H9 (cell line): ENCODE measurements around the gene CAMK2G. TPM values are rescaled to one million over a fixed set of nuclear protein-coding genes. Genes with fewer than 3 reads are reported as not detected.

Experiments used
- DNase-seq: peaks from one replicate; pipeline ENCODE4 v3.0.0-alpha.2; 2017
- H2AFZ ChIP-seq: one replicate; pipeline ENCODE4 v1.6.1; 2013; ENCODE audit warnings: mild to moderate bottlenecking, low read length, control low read depth, moderate library complexity
- H2AK5ac ChIP-seq: 2 replicates; pipeline ENCODE4 v1.6.1; 2013; ENCODE audit warnings: low read length, control low read depth, mixed read lengths; ENCODE audit not compliant: insufficient read length
- H2BK120ac ChIP-seq: one replicate; pipeline ENCODE4 v1.6.1; 2013; ENCODE audit warnings: low read depth, mild to moderate bottlenecking, low read length, control low read depth, inconsistent platforms; ENCODE audit not compliant: poor library complexity, severe bottlenecking
- H2BK12ac ChIP-seq: 2 replicates; pipeline ENCODE4 v1.6.1; 2013; ENCODE audit warnings: low read length, control low read depth, mixed read lengths, low read depth; ENCODE audit not compliant: insufficient read length
- H2BK15ac ChIP-seq: 2 replicates; pipeline ENCODE4 v1.6.1; 2013; ENCODE audit warnings: low read depth, low read length, control low read depth
- H2BK20ac ChIP-seq: one replicate; pipeline ENCODE4 v1.6.1; 2013; ENCODE audit warnings: low read depth, mild to moderate bottlenecking, low read length, control low read depth, inconsistent platforms; ENCODE audit not compliant: poor library complexity, severe bottlenecking
- H2BK5ac ChIP-seq: 2 replicates; pipeline ENCODE4 v1.6.1; 2013; ENCODE audit warnings: low read length, control low read depth, mixed read lengths; ENCODE audit not compliant: insufficient read length
- H3K14ac ChIP-seq: 2 replicates; pipeline ENCODE4 v1.6.1; 2013; ENCODE audit warnings: low read length, control low read depth; ENCODE audit not compliant: insufficient read depth
- H3K18ac ChIP-seq: 2 replicates; pipeline ENCODE4 v1.6.1; 2013; ENCODE audit warnings: low read depth, mild to moderate bottlenecking, mixed read lengths, low read length, control low read depth; ENCODE audit not compliant: insufficient read length
- H3K23ac ChIP-seq: 2 replicates; pipeline ENCODE4 v1.6.1; 2013; ENCODE audit warnings: low read length, control low read depth, mixed read lengths, low read depth; ENCODE audit not compliant: insufficient read length
- H3K23me2 ChIP-seq: 2 replicates; pipeline ENCODE4 v1.6.1; 2013; ENCODE audit warnings: low read depth, mild to moderate bottlenecking, mixed read lengths, low read length, control low read depth; ENCODE audit not compliant: insufficient read length, poor library complexity, severe bottlenecking
- H3K27ac ChIP-seq: 2 replicates; pipeline ENCODE4 v1.5.1; 2013; ENCODE audit warnings: low read length, control low read depth, mixed read lengths, low read depth; ENCODE audit not compliant: insufficient read length
- H3K27me3 ChIP-seq: 2 replicates; pipeline ENCODE4 v1.6.1; 2013; ENCODE audit warnings: low read length, control low read depth, inconsistent platforms; ENCODE audit not compliant: insufficient read depth
- H3K4ac ChIP-seq: 2 replicates; pipeline ENCODE4 v1.6.1; 2013; ENCODE audit warnings: low read depth, mild to moderate bottlenecking, control low read depth, inconsistent platforms, low read length, moderate library complexity
- H3K4me1 ChIP-seq: 2 replicates; pipeline ENCODE4 v1.6.1; 2013; ENCODE audit warnings: low read length, control low read depth, inconsistent platforms; ENCODE audit not compliant: insufficient read depth
- H3K4me2 ChIP-seq: 2 replicates; pipeline ENCODE4 v1.6.1; 2013; ENCODE audit warnings: low read length, control low read depth, mixed read lengths; ENCODE audit not compliant: insufficient read length, insufficient read depth
- H3K56ac ChIP-seq: 2 replicates; pipeline ENCODE4 v1.6.1; 2013; ENCODE audit warnings: low read depth, mild to moderate bottlenecking, mixed read lengths, low read length, control low read depth; ENCODE audit not compliant: insufficient read length
- H3K79me1 ChIP-seq: 2 replicates; pipeline ENCODE4 v1.6.1; 2013; ENCODE audit warnings: low read depth, mild to moderate bottlenecking, moderate library complexity, low read length, control low read depth, inconsistent platforms; ENCODE audit not compliant: insufficient read depth, poor library complexity, severe bottlenecking
- H3K79me2 ChIP-seq: 2 replicates; pipeline ENCODE4 v1.6.1; 2013; ENCODE audit warnings: low read length, control low read depth, inconsistent platforms; ENCODE audit not compliant: insufficient read depth
- H3K9ac ChIP-seq: 2 replicates; pipeline ENCODE4 v1.6.1; 2013; ENCODE audit warnings: low read length, control low read depth, mixed read lengths; ENCODE audit not compliant: insufficient read length; ENCODE audit errors: extremely low read depth
- H3K9me3 ChIP-seq: one replicate; pipeline ENCODE4 v1.6.1; 2013; ENCODE audit warnings: low read depth, low read length, inconsistent platforms; ENCODE audit not compliant: control insufficient read depth
- H3T11ph ChIP-seq: one replicate; pipeline ENCODE4 v1.6.1; 2013; ENCODE audit warnings: mild to moderate bottlenecking, low read length, control low read depth, inconsistent platforms
- H4K20me1 ChIP-seq: one replicate; pipeline ENCODE4 v1.6.1; 2013; ENCODE audit not compliant: control insufficient read depth, insufficient read length, insufficient read depth
- H4K5ac ChIP-seq: 2 replicates; pipeline ENCODE4 v1.6.1; 2013; ENCODE audit warnings: low read depth, mild to moderate bottlenecking, mixed read lengths, low read length, control low read depth; ENCODE audit not compliant: insufficient read length
- H4K8ac ChIP-seq: replicated peaks from 2 replicates; pipeline ENCODE4 v1.6.1; 2013; ENCODE audit warnings: low read length, control low read depth, mixed read lengths, low read depth; ENCODE audit not compliant: insufficient read length
- H4K91ac ChIP-seq: 2 replicates; pipeline ENCODE4 v1.6.1; 2013; ENCODE audit warnings: low read depth, mild to moderate bottlenecking, moderate library complexity, mixed read lengths, low read length, control low read depth; ENCODE audit not compliant: insufficient read length
- H3K27ac Mint-ChIP-seq, 3 experiments: 2 replicates in 2 of 3; 3 replicates in 1 of 3; pipeline ENCODE4 v1.8.0; 2020 to 2021; ENCODE audit warnings: mixed read lengths in 3 of 3, mild to moderate bottlenecking in 1 of 3, moderate library complexity in 1 of 3
- H3K27me3 Mint-ChIP-seq: 2 replicates; pipeline ENCODE4 v1.8.0; 2021; ENCODE audit warnings: low read depth, mild to moderate bottlenecking, moderate library complexity, mixed read lengths
- H3K36me3 Mint-ChIP-seq, 3 experiments: 2 replicates in 2 of 3; 3 replicates in 1 of 3; pipeline ENCODE4 v1.8.0; 2020 to 2021; ENCODE audit warnings: low read depth in 3 of 3, mixed read lengths in 3 of 3; ENCODE audit not compliant: insufficient read depth in 1 of 3
- H3K4me1 Mint-ChIP-seq, 2 experiments: 2 replicates each; pipeline ENCODE4 v1.8.0; 2020; ENCODE audit warnings: mixed read lengths in 2 of 2
- H3K4me3 Mint-ChIP-seq, 2 experiments: 2 replicates in 1 of 2; 3 replicates in 1 of 2; pipeline ENCODE4 v1.8.0; 2020 to 2021; ENCODE audit warnings: mild to moderate bottlenecking in 2 of 2, mixed read lengths in 2 of 2, moderate library complexity in 1 of 2
- H3K9me3 Mint-ChIP-seq, 2 experiments: 2 replicates in 1 of 2; 3 replicates in 1 of 2; pipeline ENCODE4 v1.8.0; 2020; ENCODE audit warnings: mild to moderate bottlenecking in 2 of 2, mixed read lengths in 2 of 2, moderate library complexity in 1 of 2
- CTCF ChIP-seq: fragments of 200-600 bp; sonication (generic); conservative IDR thresholded peaks from 3 replicates; pipeline ENCODE4 v1.8.0; 2021; ENCODE audit warnings: antibody characterized with exemption, mild to moderate bottlenecking
- WGBS: extraction: QIAGEN DNeasy Blood & Tissue Kit; methylation state at CpG from one replicate; pipeline ENCODE4 v1.1.7; 2013; ENCODE audit warnings: missing lambda C conversion rate, low lambda C conversion rate, mixed read lengths; ENCODE audit not compliant: insufficient read length; ENCODE audit errors: extremely low coverage; 5-methylcytosine and 5-hydroxymethylcytosine counted together
- total RNA-seq: library from RNA; stranded (reverse); gene quantifications from 2 replicates; pipeline ENCODE4 v1.2.1, GENCODE V29; 2021

Gene CAMK2G
- total RNA-seq, 1 experiment from 2014 or later: 31.8 TPM

DNA sequence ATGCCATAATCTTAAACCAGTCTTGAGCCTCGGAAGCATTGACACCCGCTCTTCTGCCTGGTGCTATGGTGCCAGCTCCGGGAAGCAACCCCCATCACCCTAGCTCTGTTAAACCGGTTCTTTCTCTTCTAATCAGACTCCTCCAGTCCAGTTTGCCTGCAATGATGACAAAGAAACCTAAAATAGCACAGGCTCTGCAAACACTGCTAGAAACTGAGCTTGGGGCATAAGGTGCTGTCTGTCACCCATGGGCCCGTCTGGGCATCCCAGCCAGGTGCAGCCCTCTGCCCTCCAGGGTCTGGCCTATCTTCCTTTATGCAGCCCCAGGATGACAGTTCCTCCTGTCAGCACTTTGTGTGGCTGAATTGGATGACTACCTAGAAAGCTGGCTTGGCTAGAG is 14.2 kb upstream of the CAMK2G start:
- H3K4me1 ChIP-seq: no peaks in the 10 kb centered on the region
- Mint-ChIP-seq H3K4me1 (peaks cover 11 to 24% of the 10 kb centered on the region in 2 experiments), H3K9me3 (no peaks in the 10 kb centered on the region), H3K27me3 (peaks cover 3% of the 10 kb centered on the region), H3K27ac (no peak overlapping the region), H3K36me3 (no peaks in the 10 kb centered on the region), H3K4me3 (no peak overlapping the region)
- H2BK5ac ChIP-seq: no peak overlapping the region
- H3K14ac ChIP-seq: no peak overlapping the region
- WGBS: no CpG with 5 or more reads among the region's 5 CpGs
- DNase-seq: no peak
- H3K27me3 ChIP-seq: no peaks in the 10 kb centered on the region
- no peaks in the 10 kb centered on the region for H3K79me1 ChIP-seq
- no peak overlapping the region for H3K9ac ChIP-seq
- no peak overlapping the region for H3K56ac ChIP-seq
- H4K5ac ChIP-seq: no peak overlapping the region
- no peaks in the 10 kb centered on the region for H4K20me1 ChIP-seq
- no peaks in the 10 kb centered on the region for H3K79me2 ChIP-seq
- no peak overlapping the region for H4K8ac ChIP-seq
- H3K27ac ChIP-seq: no peak overlapping the region
- H2BK120ac ChIP-seq: no peak overlapping the region
- no peak overlapping the region for H2BK12ac ChIP-seq
- no peaks in the 10 kb centered on the region for H3K23me2 ChIP-seq
- H2BK15ac ChIP-seq: no peak overlapping the region
- no peak overlapping the region for H3K4ac ChIP-seq
- H3K23ac ChIP-seq: no peak overlapping the region
- no peak overlapping the region for H3T11ph ChIP-seq
- no peak overlapping the region for H2BK20ac ChIP-seq
- no peak overlapping the region for H4K91ac ChIP-seq
- no peak overlapping the region for H2AK5ac ChIP-seq
- H3K18ac ChIP-seq: no peak overlapping the region
- no peak overlapping the region for H2AFZ ChIP-seq
- no peak overlapping the region for H3K4me2 ChIP-seq
- H3K9me3 ChIP-seq: no peaks in the 10 kb centered on the region
- TF ChIP-seq CTCF: no peak
